A549 (cell line): ENCODE results near the gene COL6A6.

Experiments
- CHD4 ChIP-seq: fragments of 200-600 bp; sonication (generic); IDR thresholded peaks from 2 replicates; pipeline ENCODE4 v1.6.1; 2016; ENCODE audit warnings: antibody characterized with exemption, mild to moderate bottlenecking, borderline replicate concordance
- EP300 ChIP-seq, 2 experiments: fragments of >200 bp; sonication (Bioruptor Twin); formaldehyde crosslinking; IDR thresholded peaks; 2 replicates in 1 of 2; 3 replicates in 1 of 2; pipeline ENCODE4 v1.6.1; 2016 to 2017
- HEYL ChIP-seq: fragments of 250-450 bp; sonication (Bioruptor Pico); IDR thresholded peaks from 2 replicates; pipeline ENCODE4 v1.8.0; 2021; ENCODE audit warnings: mild to moderate bottlenecking, moderate library complexity
- JUN ChIP-seq, 2 experiments: fragments of >200 bp; sonication (Bioruptor Twin); formaldehyde crosslinking; IDR thresholded peaks; 2 replicates in 1 of 2; 3 replicates in 1 of 2; pipeline ENCODE4 v1.6.1; 2016 to 2017
- KDM5A ChIP-seq: fragments of 200-600 bp; sonication (generic); IDR thresholded peaks from 2 replicates; pipeline ENCODE4 v1.6.1; 2016; ENCODE audit warnings: antibody characterized with exemption, mild to moderate bottlenecking
- MAFK ChIP-seq: fragments of 450-650 bp; IDR thresholded peaks from 2 replicates; pipeline ENCODE4 v1.6.1; 2014; ENCODE audit not compliant: partially characterized antibody
- POLR2A ChIP-seq: IDR thresholded peaks from 2 replicates; pipeline ENCODE4 v1.6.1; 2012; ENCODE audit warnings: mild to moderate bottlenecking, low read length
- SMC3 ChIP-seq: fragments of >200 bp; sonication (Bioruptor Twin); formaldehyde crosslinking; IDR thresholded peaks from 3 replicates; pipeline ENCODE4 v1.6.1; 2018; ENCODE audit warnings: inconsistent platforms
- ZFP36 ChIP-seq: fragments of 450-650 bp; IDR thresholded peaks from 2 replicates; pipeline ENCODE4 v1.6.1; 2014; ENCODE audit warnings: borderline replicate concordance; ENCODE audit not compliant: partially characterized antibody
- TF ChIP-seq, protein P1 (sequence below): fragments of 200-600 bp; sonication (generic); IDR thresholded peaks from 2 replicates; pipeline ENCODE4 v1.6.1; 2016; ENCODE audit warnings: antibody characterized with exemption, mild to moderate bottlenecking, moderate library complexity
- TF ChIP-seq, protein P2 (sequence below): fragments of >200 bp; sonication (Bioruptor Twin); formaldehyde crosslinking; IDR thresholded peaks from 3 replicates; pipeline ENCODE4 v1.5.1; 2016
- TF ChIP-seq, protein P3 (sequence below): fragments of 150-350 bp; IDR thresholded peaks from 2 replicates; pipeline ENCODE4 v1.6.1; 2014; ENCODE audit warnings: low read depth, mild to moderate bottlenecking, low read length
- TF ChIP-seq, protein P4 (sequence below): fragments of >200 bp; sonication (Bioruptor Twin); formaldehyde crosslinking; IDR thresholded peaks from 3 replicates; pipeline ENCODE4 v1.6.1; 2016

DNA sequence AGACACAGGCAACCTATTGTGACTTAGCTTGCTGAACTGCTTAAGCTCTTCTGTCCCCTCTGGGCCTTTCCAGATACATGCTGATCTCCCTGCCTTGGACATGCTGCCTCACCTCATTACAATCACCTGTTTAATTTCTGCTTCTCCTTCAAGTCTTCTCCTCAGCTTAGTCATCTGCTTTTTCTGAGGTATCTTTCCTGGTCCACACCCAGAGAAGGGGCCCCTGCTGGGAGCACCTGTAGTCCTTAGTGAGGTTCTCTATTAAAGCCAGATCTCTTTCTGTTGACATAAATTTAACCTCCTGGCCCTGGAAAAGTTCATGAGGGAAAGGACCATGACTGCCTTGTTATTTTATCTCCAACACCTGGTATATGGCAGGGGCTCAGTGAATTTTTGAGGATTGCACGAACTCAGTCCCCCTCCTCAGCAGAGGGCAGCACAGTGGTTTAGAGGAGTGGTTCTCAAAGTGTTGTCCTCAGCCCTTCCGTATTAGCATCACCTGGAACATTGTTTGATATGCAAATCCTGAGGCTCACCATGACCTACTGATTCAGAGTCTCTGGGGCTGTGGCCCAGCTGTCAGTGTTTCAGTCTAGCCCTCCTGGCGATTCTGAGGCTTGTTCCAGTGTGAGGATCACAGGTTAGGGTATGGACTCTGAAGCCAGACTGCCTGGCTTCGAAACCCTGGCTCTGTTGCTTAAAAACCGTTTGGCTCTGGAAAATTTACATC lies 12.7 kb downstream of the COL6A6 start:
- TF ChIP-seq POLR2A (no peak), EP300 (IDR thresholded peaks at IDR 0.05) (no peak), CHD4 (no peak), ZFP36 (no peak), MAFK (no peak), JUN (IDR thresholded peaks at IDR 0.05) (no peak), HEYL (CRISPR knock-in tag) (no peak), KDM5A (no peak), SMC3 (no peak)
- TF ChIP-seq, protein P1, sequence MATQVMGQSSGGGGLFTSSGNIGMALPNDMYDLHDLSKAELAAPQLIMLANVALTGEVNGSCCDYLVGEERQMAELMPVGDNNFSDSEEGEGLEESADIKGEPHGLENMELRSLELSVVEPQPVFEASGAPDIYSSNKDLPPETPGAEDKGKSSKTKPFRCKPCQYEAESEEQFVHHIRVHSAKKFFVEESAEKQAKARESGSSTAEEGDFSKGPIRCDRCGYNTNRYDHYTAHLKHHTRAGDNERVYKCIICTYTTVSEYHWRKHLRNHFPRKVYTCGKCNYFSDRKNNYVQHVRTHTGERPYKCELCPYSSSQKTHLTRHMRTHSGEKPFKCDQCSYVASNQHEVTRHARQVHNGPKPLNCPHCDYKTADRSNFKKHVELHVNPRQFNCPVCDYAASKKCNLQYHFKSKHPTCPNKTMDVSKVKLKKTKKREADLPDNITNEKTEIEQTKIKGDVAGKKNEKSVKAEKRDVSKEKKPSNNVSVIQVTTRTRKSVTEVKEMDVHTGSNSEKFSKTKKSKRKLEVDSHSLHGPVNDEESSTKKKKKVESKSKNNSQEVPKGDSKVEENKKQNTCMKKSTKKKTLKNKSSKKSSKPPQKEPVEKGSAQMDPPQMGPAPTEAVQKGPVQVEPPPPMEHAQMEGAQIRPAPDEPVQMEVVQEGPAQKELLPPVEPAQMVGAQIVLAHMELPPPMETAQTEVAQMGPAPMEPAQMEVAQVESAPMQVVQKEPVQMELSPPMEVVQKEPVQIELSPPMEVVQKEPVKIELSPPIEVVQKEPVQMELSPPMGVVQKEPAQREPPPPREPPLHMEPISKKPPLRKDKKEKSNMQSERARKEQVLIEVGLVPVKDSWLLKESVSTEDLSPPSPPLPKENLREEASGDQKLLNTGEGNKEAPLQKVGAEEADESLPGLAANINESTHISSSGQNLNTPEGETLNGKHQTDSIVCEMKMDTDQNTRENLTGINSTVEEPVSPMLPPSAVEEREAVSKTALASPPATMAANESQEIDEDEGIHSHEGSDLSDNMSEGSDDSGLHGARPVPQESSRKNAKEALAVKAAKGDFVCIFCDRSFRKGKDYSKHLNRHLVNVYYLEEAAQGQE: no peak
- TF ChIP-seq, protein P2, sequence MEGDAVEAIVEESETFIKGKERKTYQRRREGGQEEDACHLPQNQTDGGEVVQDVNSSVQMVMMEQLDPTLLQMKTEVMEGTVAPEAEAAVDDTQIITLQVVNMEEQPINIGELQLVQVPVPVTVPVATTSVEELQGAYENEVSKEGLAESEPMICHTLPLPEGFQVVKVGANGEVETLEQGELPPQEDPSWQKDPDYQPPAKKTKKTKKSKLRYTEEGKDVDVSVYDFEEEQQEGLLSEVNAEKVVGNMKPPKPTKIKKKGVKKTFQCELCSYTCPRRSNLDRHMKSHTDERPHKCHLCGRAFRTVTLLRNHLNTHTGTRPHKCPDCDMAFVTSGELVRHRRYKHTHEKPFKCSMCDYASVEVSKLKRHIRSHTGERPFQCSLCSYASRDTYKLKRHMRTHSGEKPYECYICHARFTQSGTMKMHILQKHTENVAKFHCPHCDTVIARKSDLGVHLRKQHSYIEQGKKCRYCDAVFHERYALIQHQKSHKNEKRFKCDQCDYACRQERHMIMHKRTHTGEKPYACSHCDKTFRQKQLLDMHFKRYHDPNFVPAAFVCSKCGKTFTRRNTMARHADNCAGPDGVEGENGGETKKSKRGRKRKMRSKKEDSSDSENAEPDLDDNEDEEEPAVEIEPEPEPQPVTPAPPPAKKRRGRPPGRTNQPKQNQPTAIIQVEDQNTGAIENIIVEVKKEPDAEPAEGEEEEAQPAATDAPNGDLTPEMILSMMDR: no peak
- TF ChIP-seq, protein P3, sequence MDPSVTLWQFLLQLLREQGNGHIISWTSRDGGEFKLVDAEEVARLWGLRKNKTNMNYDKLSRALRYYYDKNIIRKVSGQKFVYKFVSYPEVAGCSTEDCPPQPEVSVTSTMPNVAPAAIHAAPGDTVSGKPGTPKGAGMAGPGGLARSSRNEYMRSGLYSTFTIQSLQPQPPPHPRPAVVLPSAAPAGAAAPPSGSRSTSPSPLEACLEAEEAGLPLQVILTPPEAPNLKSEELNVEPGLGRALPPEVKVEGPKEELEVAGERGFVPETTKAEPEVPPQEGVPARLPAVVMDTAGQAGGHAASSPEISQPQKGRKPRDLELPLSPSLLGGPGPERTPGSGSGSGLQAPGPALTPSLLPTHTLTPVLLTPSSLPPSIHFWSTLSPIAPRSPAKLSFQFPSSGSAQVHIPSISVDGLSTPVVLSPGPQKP: no peak
- TF ChIP-seq, protein P4, sequence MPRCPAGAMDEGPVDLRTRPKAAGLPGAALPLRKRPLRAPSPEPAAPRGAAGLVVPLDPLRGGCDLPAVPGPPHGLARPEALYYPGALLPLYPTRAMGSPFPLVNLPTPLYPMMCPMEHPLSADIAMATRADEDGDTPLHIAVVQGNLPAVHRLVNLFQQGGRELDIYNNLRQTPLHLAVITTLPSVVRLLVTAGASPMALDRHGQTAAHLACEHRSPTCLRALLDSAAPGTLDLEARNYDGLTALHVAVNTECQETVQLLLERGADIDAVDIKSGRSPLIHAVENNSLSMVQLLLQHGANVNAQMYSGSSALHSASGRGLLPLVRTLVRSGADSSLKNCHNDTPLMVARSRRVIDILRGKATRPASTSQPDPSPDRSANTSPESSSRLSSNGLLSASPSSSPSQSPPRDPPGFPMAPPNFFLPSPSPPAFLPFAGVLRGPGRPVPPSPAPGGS: no peak
